HCT116 (cell line): ENCODE measurements around the gene FAM131C. TPM values are rescaled to one million over a fixed set of nuclear protein-coding genes. Genes with fewer than 3 reads are reported as not detected.

Experiments
- ATAC-seq: fragments of 200-7000 bp; cut with Tn5 transposase; 2 replicates; pipeline ENCODE4 v1.9.1; 2020; ENCODE audit warnings: mild to moderate bottlenecking, moderate library complexity
- BruUV-seq: library from RNA; stranded (reverse); fragments of 400-500 nt; replicated peaks from 2 replicates; lab custom pipeline; 2021; lab: Mats Ljungman, UMichigan
- CTCF ChIA-PET: fragments of 300-600 bp; sonication (Branson Sonifier 250); formaldehyde crosslinking; loops from one replicate; lab custom pipeline; 2021; ENCODE audit warnings: antibody characterized with exemption; lab: Charles Lee
- POLR2A ChIA-PET: fragments of 300-600, 350-600 bp; sonication (Branson Sonifier 250); formaldehyde crosslinking; loops from one replicate; lab custom pipeline; 2021; ENCODE audit warnings: antibody characterized with exemption; lab: Charles Lee
- RAD21 ChIA-PET, 2 experiments: fragments of 300-600 bp; sonication (Branson Sonifier 250); formaldehyde crosslinking; loops; one replicate each; lab custom pipeline; 2023; ENCODE audit warnings: low total read pairs in 2 of 2; ENCODE audit not compliant: uncharacterized antibody in 2 of 2, unreplicated experiment in 2 of 2, low non-redundant PET in 1 of 2; lab: Charles Lee
- DNase-seq: peaks from one replicate; pipeline ENCODE4 v3.0.0-alpha.2; 2010; ENCODE audit warnings: low read depth, low spot score
- H2AFZ ChIP-seq: fragments of 200-600 bp; shearing (Covaris generic), sonication (generic); 2 replicates; pipeline ENCODE4 v1.6.1; 2017; ENCODE audit warnings: low read depth, mixed run types, mixed read lengths, antibody characterized with exemption, low read length; ENCODE audit not compliant: poor library complexity, severe bottlenecking
- H3K27ac ChIP-seq: 2 replicates; pipeline ENCODE4 v1.5.1; 2012; ENCODE audit warnings: low read depth, low read length
- H3K27me3 ChIP-seq: fragments of 200-600 bp; sonication (generic); 2 replicates; pipeline ENCODE4 v1.6.1; 2016; ENCODE audit warnings: mixed run types, low read length, mixed read lengths; ENCODE audit not compliant: insufficient read depth
- H3K36me3 ChIP-seq, 2 experiments: fragments of 200-500 bp in 1 of 2; fragments of 200-600 bp in 1 of 2; sonication (Bioruptor generic) in 1 of 2; sonication (generic) in 1 of 2; 2 replicates each; pipeline versions ENCODE4 v1.5.1 to v1.6.1; 2014 to 2016; ENCODE audit warnings: low read length in 2 of 2, inconsistent platforms in 1 of 2, mixed read lengths in 1 of 2, mixed run types in 1 of 2; ENCODE audit not compliant: insufficient read depth in 2 of 2, control insufficient read depth in 1 of 2
- H3K4me1 ChIP-seq, 2 experiments: fragments of 200-600 bp in 1 of 2; sonication (generic) in 1 of 2; 2 replicates each; pipeline versions ENCODE4 v1.5.1 to v1.6.1; 2012 to 2017; ENCODE audit warnings: low read length in 2 of 2, inconsistent platforms in 1 of 2, mild to moderate bottlenecking in 1 of 2, mixed read lengths in 1 of 2, mixed run types in 1 of 2, moderate library complexity in 1 of 2; ENCODE audit not compliant: insufficient read depth in 2 of 2, control insufficient read depth in 1 of 2
- H3K4me2 ChIP-seq: fragments of 200-600 bp; sonication (generic); 2 replicates; pipeline ENCODE4 v1.6.1; 2017; ENCODE audit warnings: mixed run types, low read length, mixed read lengths
- H3K4me3 ChIP-seq, 2 experiments: fragments of 200-600 bp in 1 of 2; sonication (generic) in 1 of 2; replicated peaks in 1 of 2; 2 replicates each; pipeline ENCODE4 v1.5.1; 2011 to 2016; ENCODE audit warnings: low read length in 2 of 2, control low read depth in 1 of 2, low read depth in 1 of 2, mild to moderate bottlenecking in 1 of 2, mixed read lengths in 1 of 2, mixed run types in 1 of 2
- H3K79me2 ChIP-seq: fragments of 200-600 bp; sonication (generic); 2 replicates; pipeline ENCODE4 v1.6.1; 2017; ENCODE audit warnings: mild to moderate bottlenecking, mixed run types, low read length, moderate library complexity, mixed read lengths; ENCODE audit not compliant: insufficient read depth
- H3K9ac ChIP-seq: fragments of 200-600 bp; sonication (generic); 2 replicates; pipeline ENCODE4 v1.6.1; 2016; ENCODE audit warnings: low read length, mixed read lengths
- H3K9me2 ChIP-seq: fragments of 200-600 bp; sonication (generic), shearing (Covaris generic); 2 replicates; pipeline ENCODE4 v1.6.1; 2017; ENCODE audit warnings: mixed run types, mild to moderate bottlenecking, moderate library complexity; ENCODE audit not compliant: insufficient read depth
- H3K9me3 ChIP-seq, 2 experiments: fragments of 200-500 bp in 1 of 2; fragments of 200-600 bp in 1 of 2; sonication (Bioruptor generic) in 1 of 2; sonication (generic) in 1 of 2; 2 replicates each; pipeline ENCODE4 v1.6.1; 2014 to 2017; ENCODE audit warnings: low read length in 2 of 2, mixed read lengths in 2 of 2, inconsistent platforms in 1 of 2, low read depth in 1 of 2, mild to moderate bottlenecking in 1 of 2, mixed run types in 1 of 2, moderate library complexity in 1 of 2; ENCODE audit not compliant: control insufficient read depth in 1 of 2, insufficient read depth in 1 of 2
- H4K20me1 ChIP-seq: fragments of 200-600 bp; sonication (generic), shearing (Covaris generic); 2 replicates; pipeline ENCODE4 v1.6.1; 2017; ENCODE audit warnings: mixed run types, mild to moderate bottlenecking, moderate library complexity; ENCODE audit not compliant: insufficient read depth
- CBX3 ChIP-seq: IDR thresholded peaks from 2 replicates; pipeline ENCODE4 v1.6.1; 2012; ENCODE audit warnings: low read depth
- CEBPB ChIP-seq: IDR thresholded peaks from 2 replicates; pipeline ENCODE4 v1.6.1; 2012; ENCODE audit warnings: low read depth
- EGR1 ChIP-seq: IDR thresholded peaks from 2 replicates; pipeline ENCODE4 v1.6.1; 2012; ENCODE audit warnings: low read depth
- JUND ChIP-seq: IDR thresholded peaks from 2 replicates; pipeline ENCODE4 v1.6.1; 2012
- MAX ChIP-seq: IDR thresholded peaks from 2 replicates; pipeline ENCODE4 v1.6.1; 2012
- POLR2AphosphoS5 ChIP-seq: IDR thresholded peaks from 2 replicates; pipeline ENCODE4 v1.6.1; 2011; ENCODE audit warnings: mild to moderate bottlenecking, low read depth, low read length, moderate library complexity
- RAD21 ChIP-seq: IDR thresholded peaks from 2 replicates; pipeline ENCODE4 v1.6.1; 2012; ENCODE audit warnings: low read depth, mild to moderate bottlenecking
- REST ChIP-seq: IDR thresholded peaks from 2 replicates; pipeline ENCODE4 v1.6.1; 2012; ENCODE audit warnings: low read depth
- SP1 ChIP-seq: IDR thresholded peaks from 2 replicates; pipeline ENCODE4 v1.6.1; 2012; ENCODE audit warnings: low read depth
- SRF ChIP-seq: IDR thresholded peaks from 2 replicates; pipeline ENCODE4 v1.6.1; 2012; ENCODE audit warnings: low read depth
- TCF7L2 ChIP-seq: IDR thresholded peaks from 2 replicates; pipeline ENCODE4 v1.7.0; 2011; ENCODE audit warnings: borderline replicate concordance, inconsistent platforms; ENCODE audit not compliant: insufficient read depth, insufficient read length; ENCODE audit errors: extremely low read depth
- YY1 ChIP-seq: IDR thresholded peaks from 2 replicates; pipeline ENCODE4 v1.6.1; 2011; ENCODE audit warnings: low read length, low read depth, moderate library complexity, mild to moderate bottlenecking; ENCODE audit not compliant: insufficient replicate concordance; ENCODE audit errors: extremely low read depth
- ZNF274 ChIP-seq: fragments of 200-500 bp; sonication (Bioruptor generic); IDR thresholded peaks from 2 replicates; pipeline ENCODE4 v1.6.1; 2014; ENCODE audit warnings: mild to moderate bottlenecking, low read depth, low read length, inconsistent platforms
- intact Hi-C: fragments of 100-400 bp; cut with micrococcal nuclease; formaldehyde crosslinking; loops from 2 replicates; pipeline ENCODE4 v1.10.0; 2022
- total RNA-seq: library from RNA; stranded (reverse); gene quantifications from one replicate; pipeline ENCODE4 v1.2.1, GENCODE V29; 2021; ENCODE audit not compliant: unreplicated experiment

The FAM131C gene
- total RNA-seq, 1 experiment from 2014 or later = 11.6 TPM

- no peaks in the 10 kb centered on the region for H3K27me3 ChIP-seq
- H3K9me2 ChIP-seq = no peaks in the 10 kb centered on the region
- peak; percentile 59 for DNase-seq
- POLR2A ChIA-PET = interaction anchor here (1.0 to 4.4 kb wide), 3 partner anchors 70 to 110 kb away, joined by 3 to 31 read pairs (median 3); no protein-coding TSS in a partner anchor
- RAD21 ChIA-PET = no interaction called here
- TF ChIP-seq POLR2AphosphoS5 (peak; percentile 24; the same call in 1 of the 2 replicates), MAX (no peak), SRF (no peak), TCF7L2 (peak; percentile 74)
- TF ChIP-seq, all 23 proteins: peak for 2
- Histone ChIP-seq H3K9ac (peak overlapping the region; percentile 57), H3K4me1 (peaks cover 33 to 73% of the 10 kb centered on the region in 2 experiments), H4K20me1 (no peaks in the 10 kb centered on the region), H3K27ac (peak overlapping the region; percentile 54), H2AFZ (peak overlapping the region; percentile 75), H3K9me3 (no peaks in the 10 kb centered on the region), H3K4me2 (peak overlapping the region; percentile 87), H3K79me2 (no peaks in the 10 kb centered on the region), H3K4me3 (peak overlapping the region in 1 of 2 experiments; percentile 47; a peak in 1 of 4 replicates), H3K36me3 (no peaks in the 10 kb centered on the region)
- no TSS peak for BruUV-seq
- intact Hi-C loops = no loop called here
- CTCF ChIA-PET = interaction anchor here (0.7 to 7.9 kb wide), 3 partner anchors 108 to 544 kb away, joined by 3 to 222 read pairs (median 24); no protein-coding TSS in a partner anchor
- peak; percentile 44 for ATAC-seq
Measured at GRCh38 chr1:16076865-16077238, 3.4 kb upstream of the FAM131C start.

GRCh38 chr1:16076031-16076864 lies 2.8 kb upstream of the FAM131C start:
- peak overlapping the region; percentile 54 for H3K27ac ChIP-seq
- H2AFZ ChIP-seq = peak overlapping the region; percentile 75
- H3K27me3 ChIP-seq = no peaks in the 10 kb centered on the region
- peak overlapping the region; percentile 20 to 47; a peak in 3 of 4 replicates for H3K4me3 ChIP-seq
- ATAC-seq (peak; percentile 41), DNase-seq (peak; percentile 82)
- H3K9ac ChIP-seq = peak overlapping the region; percentile 57
- POLR2A ChIA-PET = interaction anchor here (1.0 to 4.4 kb wide), 3 partner anchors 71 to 110 kb away, joined by 3 to 31 read pairs (median 3); no protein-coding TSS in a partner anchor
- CTCF ChIA-PET = interaction anchor here (0.7 to 7.9 kb wide), 4 partner anchors 109 to 545 kb away, joined by 3 to 222 read pairs (median 14); no protein-coding TSS in a partner anchor
- peak overlapping the region; percentile 87 for H3K4me2 ChIP-seq
- no peaks in the 10 kb centered on the region for H3K9me2 ChIP-seq
- no peaks in the 10 kb centered on the region for H4K20me1 ChIP-seq
- H3K9me3 ChIP-seq = no peaks in the 10 kb centered on the region
- no peaks in the 10 kb centered on the region for H3K36me3 ChIP-seq
- peaks cover 33 to 72% of the 10 kb centered on the region in 2 experiments for H3K4me1 ChIP-seq
- no TSS peak for BruUV-seq
- H3K79me2 ChIP-seq = no peaks in the 10 kb centered on the region
- RAD21 ChIA-PET = no interaction called here
- intact Hi-C loops = no loop called here
- TF ChIP-seq TCF7L2 (peak; percentile 7), ZNF274 (no peak), EGR1 (no peak), POLR2AphosphoS5 (peak; percentile 82), SP1 (no peak), REST (no peak), CBX3 (no peak), CEBPB (no peak), YY1 (peak; percentile 14), RAD21 (no peak), JUND (no peak)
